Mucosa of rectum (tissue), 2 donors: ENCODE results near the gene SLAIN2.
A peak's percentile ranks its signal among the peaks of the same experiment; 100 is the strongest.

Source experiments
- H3K27ac ChIP-seq, 2 donors: one replicate each; pipeline ENCODE4 v1.7.0; 2013; ENCODE audit warnings: inconsistent platforms in 2 of 2, low read depth in 2 of 2, low read length in 2 of 2
- H3K27me3 ChIP-seq, 2 donors: one replicate each; pipeline ENCODE4 v1.7.0; 2013; ENCODE audit warnings: low read length in 2 of 2; ENCODE audit not compliant: control insufficient read depth in 2 of 2, insufficient read depth in 2 of 2
- H3K36me3 ChIP-seq, 2 donors: one replicate each; pipeline ENCODE4 v1.7.0; 2013; ENCODE audit warnings: low read length in 2 of 2; ENCODE audit not compliant: control insufficient read depth in 2 of 2, insufficient read depth in 2 of 2
- H3K4me1 ChIP-seq, 2 donors: one replicate each; pipeline ENCODE4 v1.7.0; 2013; ENCODE audit warnings: low read length in 2 of 2, mild to moderate bottlenecking in 1 of 2; ENCODE audit not compliant: control insufficient read depth in 2 of 2, insufficient read depth in 2 of 2
- H3K4me3 ChIP-seq, 2 donors: one replicate each; pipeline ENCODE4 v1.7.0; 2013; ENCODE audit warnings: low read length in 2 of 2
- H3K9ac ChIP-seq, 2 donors: one replicate each; pipeline ENCODE4 v1.7.0; 2013; ENCODE audit warnings: low read length in 2 of 2, low read depth in 1 of 2, mild to moderate bottlenecking in 1 of 2
- H3K9me3 ChIP-seq, 2 donors: one replicate each; pipeline ENCODE4 v1.7.0; 2013; ENCODE audit warnings: low read length in 2 of 2; ENCODE audit not compliant: control insufficient read depth in 2 of 2
- donor health status: healthy.
- donor health status: Normal muscosa, but diverticular disease.

SLAIN2 gene

GRCh38 chr4:48367016-48367415 lies 25.7 kb downstream of the SLAIN2 start:
- Histone ChIP-seq H3K27ac (no peak overlapping the region), H3K4me1 (peaks cover 0 to 5% of the 10 kb centered on the region in 2 donors), H3K9ac (no peak overlapping the region), H3K4me3 (no peak overlapping the region), H3K36me3 (no peaks in the 10 kb centered on the region), H3K27me3 (no peaks in the 10 kb centered on the region), H3K9me3 (no peaks in the 10 kb centered on the region)

DNA sequence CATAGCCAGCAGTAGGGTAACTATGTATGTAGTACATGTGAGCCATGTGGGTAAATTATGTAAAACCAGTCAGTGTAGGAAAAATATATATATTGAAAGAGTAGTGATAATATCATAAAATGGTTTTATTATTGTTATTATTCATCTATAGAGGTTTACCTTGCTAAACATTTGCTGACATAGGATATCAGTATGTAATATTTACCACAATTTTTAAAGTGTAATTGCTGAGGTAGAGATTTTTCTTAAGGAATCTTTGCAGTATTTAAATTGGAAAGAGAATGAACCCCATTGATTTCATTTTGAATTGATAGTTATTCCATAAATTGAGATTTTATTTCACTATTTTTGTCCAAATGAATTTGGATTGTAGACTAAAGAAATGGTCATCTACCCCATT lies 27.1 kb downstream of the SLAIN2 start:
- Histone ChIP-seq H3K27me3 (no peaks in the 10 kb centered on the region), H3K4me3 (no peak overlapping the region), H3K36me3 (no peaks in the 10 kb centered on the region), H3K9ac (no peak overlapping the region), H3K4me1 (peaks cover 0 to 5% of the 10 kb centered on the region in 2 donors), H3K27ac (no peak overlapping the region), H3K9me3 (no peaks in the 10 kb centered on the region)

DNA sequence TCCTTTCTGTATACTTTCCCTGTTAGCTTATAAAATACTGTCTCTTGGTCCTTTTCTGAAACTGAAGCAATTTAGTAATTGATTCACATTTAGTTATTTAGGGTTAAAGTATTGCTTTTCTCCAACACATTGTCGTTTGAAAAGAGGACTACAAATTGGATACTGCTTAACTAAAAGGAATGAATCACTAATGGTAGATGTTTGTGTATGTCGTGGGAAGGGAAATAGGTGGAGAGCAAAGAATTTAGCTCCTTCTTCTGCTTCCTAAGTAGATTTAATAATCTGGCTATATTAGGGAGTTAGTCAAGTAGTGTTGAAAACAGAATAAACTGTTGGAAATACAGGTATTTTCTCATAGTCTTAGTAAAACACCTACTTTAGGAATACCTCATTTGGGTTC lies 27.9 kb downstream of the SLAIN2 start:
- Histone ChIP-seq H3K27ac (no peak overlapping the region), H3K9ac (no peak overlapping the region), H3K27me3 (no peaks in the 10 kb centered on the region), H3K36me3 (no peaks in the 10 kb centered on the region), H3K4me3 (no peak overlapping the region), H3K4me1 (peaks cover 3 to 5% of the 10 kb centered on the region in 2 donors), H3K9me3 (no peaks in the 10 kb centered on the region)

DNA sequence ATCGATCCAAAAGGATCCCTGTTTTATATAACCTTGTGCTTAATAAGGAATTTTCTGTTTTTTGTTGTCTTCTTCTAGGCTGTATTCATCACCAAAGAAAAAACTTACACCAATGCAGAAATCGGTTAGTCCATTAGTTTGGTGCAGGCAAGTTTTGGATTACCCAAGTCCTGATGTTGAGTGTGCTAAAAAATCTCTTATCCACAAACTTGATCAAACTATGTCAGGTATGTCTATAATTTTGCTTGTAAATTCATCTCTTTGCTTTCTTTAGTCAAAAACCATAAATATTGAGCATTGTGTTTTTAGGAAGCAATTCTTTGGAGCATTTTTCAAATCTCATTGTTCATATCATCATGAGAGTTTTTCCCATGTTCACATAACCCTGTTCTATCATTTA lies 28.4 kb downstream of the SLAIN2 start:
- Histone ChIP-seq H3K4me1 (peaks cover 5 to 9% of the 10 kb centered on the region in 2 donors), H3K27me3 (no peaks in the 10 kb centered on the region), H3K9ac (no peak overlapping the region), H3K36me3 (no peaks in the 10 kb centered on the region), H3K9me3 (no peaks in the 10 kb centered on the region), H3K4me3 (no peak overlapping the region), H3K27ac (no peak overlapping the region)

- no peak overlapping the region for H3K4me3 ChIP-seq
- no peaks in the 10 kb centered on the region for H3K9me3 ChIP-seq
- H3K27me3 ChIP-seq, result no peaks in the 10 kb centered on the region
- H3K4me1 ChIP-seq, result peaks cover 7 to 16% of the 10 kb centered on the region in 2 donors
- no peaks in the 10 kb centered on the region for H3K36me3 ChIP-seq
- no peak overlapping the region for H3K9ac ChIP-seq
- H3K27ac ChIP-seq, result no peak overlapping the region
These were observed 29.2 kb downstream of the SLAIN2 start for GRCh38 chr4:48370260-48371134.

- Histone ChIP-seq H3K4me3 (no peak overlapping the region), H3K9me3 (no peaks in the 10 kb centered on the region), H3K9ac (no peak overlapping the region), H3K27ac (no peak overlapping the region), H3K4me1 (peaks cover 5 to 18% of the 10 kb centered on the region in 2 donors), H3K27me3 (no peaks in the 10 kb centered on the region), H3K36me3 (no peaks in the 10 kb centered on the region)
These were observed 30.9 kb downstream of the SLAIN2 start for GRCh38 chr4:48372272-48372671.

- H3K9me3 ChIP-seq, result no peaks in the 10 kb centered on the region
- no peaks in the 10 kb centered on the region for H3K27me3 ChIP-seq
- H3K4me1 ChIP-seq, result peaks cover 2 to 18% of the 10 kb centered on the region in 2 donors
- peak overlapping the region in 1 of 2 donors; percentile 46 for H3K9ac ChIP-seq
- peak overlapping the region; percentile 23 to 39 for H3K4me3 ChIP-seq
- peak overlapping the region; percentile 74 to 76 for H3K27ac ChIP-seq
- H3K36me3 ChIP-seq, result peaks cover 0 to 6% of the 10 kb centered on the region in 2 donors
These were observed 34.4 kb downstream of the SLAIN2 start for GRCh38 chr4:48375651-48376304.

DNA sequence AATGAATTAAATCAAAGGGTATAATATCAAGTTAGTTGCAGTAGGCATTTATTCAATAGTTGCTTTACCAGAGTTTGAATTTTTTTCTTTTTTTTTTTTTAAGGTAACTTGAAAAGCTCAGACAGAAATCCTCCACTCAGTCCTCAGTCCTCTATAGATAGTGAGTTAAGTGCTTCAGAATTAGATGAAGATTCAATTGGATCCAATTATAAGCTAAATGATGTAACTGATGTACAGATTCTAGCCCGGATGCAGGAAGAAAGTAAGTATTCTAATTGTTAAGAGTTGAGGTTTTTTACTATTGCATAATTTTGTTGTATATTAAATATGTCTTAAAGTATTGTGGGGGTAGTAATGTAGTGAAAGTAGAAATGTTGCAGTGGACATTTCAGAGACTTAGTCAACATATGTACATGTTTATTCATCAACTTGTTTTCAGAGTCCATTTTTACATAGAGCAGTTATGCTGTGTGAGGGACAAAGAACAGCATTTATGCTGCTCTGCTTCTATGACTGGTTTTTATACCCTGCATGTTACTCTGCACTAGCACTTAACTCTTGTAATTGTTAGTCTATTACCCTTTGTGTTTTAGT lies 38.4 kb downstream of the SLAIN2 start:
- Histone ChIP-seq H3K9me3 (no peaks in the 10 kb centered on the region), H3K27me3 (no peaks in the 10 kb centered on the region), H3K4me1 (peaks cover 2 to 11% of the 10 kb centered on the region in 2 donors), H3K36me3 (peaks cover 5 to 23% of the 10 kb centered on the region in 2 donors), H3K27ac (no peak overlapping the region), H3K9ac (no peak overlapping the region), H3K4me3 (no peak overlapping the region)

- Histone ChIP-seq H3K27ac (no peak overlapping the region), H3K27me3 (no peaks in the 10 kb centered on the region), H3K4me3 (no peak overlapping the region), H3K4me1 (peaks cover 0 to under 1% of the 10 kb centered on the region in 2 donors), H3K36me3 (peaks cover 5 to 28% of the 10 kb centered on the region in 2 donors), H3K9ac (no peak overlapping the region), H3K9me3 (no peaks in the 10 kb centered on the region)
These were observed 39.3 kb downstream of the SLAIN2 start for GRCh38 chr4:48380583-48381167.
